22Rv1 (cell line): ENCODE measurements around the gene RGS3.

Experiments
- H3K27ac ChIP-seq: fragments of 450-650 bp; 2 replicates; pipeline ENCODE4 v1.5.1; 2017
- CTCF ChIP-seq: fragments of 450-650 bp; IDR thresholded peaks from 2 replicates; pipeline ENCODE4 v1.5.1; 2017; ENCODE audit warnings: mild to moderate bottlenecking
- ZFX ChIP-seq: fragments of 450-650 bp; IDR thresholded peaks from 2 replicates; pipeline ENCODE4 v1.6.1; 2017; ENCODE audit warnings: antibody characterized with exemption, borderline replicate concordance

RGS3 gene

GRCh38 chr9:113454914-113455761 is 8.4 kb upstream of the RGS3 start:
- peak overlapping the region; percentile 13; the same call in 1 of the 2 replicates for H3K27ac ChIP-seq
- no peak for TF ChIP-seq CTCF
- no peak for TF ChIP-seq ZFX

GRCh38 chr9:113456235-113456634 is 7.3 kb upstream of the RGS3 start:
- no peak overlapping the region for H3K27ac ChIP-seq
- TF ChIP-seq CTCF = no peak
- TF ChIP-seq ZFX = no peak

GRCh38 chr9:113461285-113461684 is 2.2 kb upstream of the RGS3 start:
- H3K27ac ChIP-seq = no peak overlapping the region
- TF ChIP-seq ZFX (no peak), CTCF (no peak)

- TF ChIP-seq CTCF (no peak), ZFX (no peak)
- H3K27ac ChIP-seq = no peak overlapping the region
Measured at GRCh38 chr9:113461943-113462342, 1.6 kb upstream of the RGS3 start.

- TF ChIP-seq ZFX (no peak), CTCF (no peak)
- H3K27ac ChIP-seq = peak overlapping the region; percentile 76
Measured at GRCh38 chr9:113462781-113463286, 693 bp upstream of the RGS3 start.

GRCh38 chr9:113464286-113464660 is 746 bp downstream of the RGS3 start:
- peak overlapping the region; percentile 76 for H3K27ac ChIP-seq
- TF ChIP-seq CTCF (no peak), ZFX (no peak)

GRCh38 chr9:113465599-113466140 is 2.1 kb downstream of the RGS3 start:
- TF ChIP-seq CTCF = no peak
- no peak for TF ChIP-seq ZFX
- peak overlapping the region; percentile 76 for H3K27ac ChIP-seq
